Measurements from ENCODE around the gene MAP3K20. TPM values are rescaled to one million over a fixed set of nuclear protein-coding genes. Genes with fewer than 3 reads are reported as not detected.

The MAP3K20 gene
- total RNA-seq, 1 donor from 2014 or later, result 21.3 TPM

GRCh38 chr2:173099804-173100203, 24.2 kb downstream of the MAP3K20 start:
- DNase-seq (ENCODE audit: low spot score in 2 of 2), result no peak
- peaks cover 6 to 9% of the 10 kb centered on the region in 2 donors for H3K36me3 ChIP-seq
- no peaks in the 10 kb centered on the region for H3K27me3 ChIP-seq
- peaks cover 0 to 6% of the 10 kb centered on the region in 2 donors for H3K4me1 ChIP-seq
- H3K9me3 ChIP-seq, result no peaks in the 10 kb centered on the region
- no peak for TF ChIP-seq CTCF (IDR thresholded peaks at IDR 0.05)
- no peak overlapping the region for H3K27ac ChIP-seq
- no peak overlapping the region for H3K4me3 ChIP-seq
- intact Hi-C loops (cut with DNase I), result no loop called here

GRCh38 chr2:173101687-173102086, 26.0 kb downstream of the MAP3K20 start:
- Histone ChIP-seq H3K27ac (no peak overlapping the region), H3K36me3 (peaks cover 4 to 6% of the 10 kb centered on the region in 2 donors), H3K9me3 (no peaks in the 10 kb centered on the region), H3K4me1 (peaks cover 0 to 6% of the 10 kb centered on the region in 2 donors), H3K4me3 (no peak overlapping the region), H3K27me3 (no peaks in the 10 kb centered on the region)
- intact Hi-C loops (cut with DNase I), result no loop called here
- TF ChIP-seq CTCF (IDR thresholded peaks at IDR 0.05), result no peak
- no peak for DNase-seq (ENCODE audit: low spot score in 2 of 2)

GRCh38 chr2:173104156-173104555, 28.5 kb downstream of the MAP3K20 start:
- TF ChIP-seq CTCF (IDR thresholded peaks at IDR 0.05), result no peak
- intact Hi-C loops (cut with DNase I), result no loop called here

GRCh38 chr2:173106959-173107628, 31.4 kb downstream of the MAP3K20 start:
- H3K4me3 ChIP-seq, result no peak overlapping the region
- H3K4me1 ChIP-seq, result peaks cover 0 to 11% of the 10 kb centered on the region in 2 donors
- no peaks in the 10 kb centered on the region for H3K27me3 ChIP-seq
- H3K27ac ChIP-seq, result no peak overlapping the region
- no peaks in the 10 kb centered on the region for H3K9me3 ChIP-seq
- no peak for TF ChIP-seq CTCF (IDR thresholded peaks at IDR 0.05)
- intact Hi-C loops (cut with DNase I), result no loop called here
- no peak for DNase-seq (ENCODE audit: low spot score in 2 of 2)
- H3K36me3 ChIP-seq, result no peaks in the 10 kb centered on the region

More at GRCh38 chr2:173104156-173104555, 28.5 kb downstream of the MAP3K20 start:
- no peak for DNase-seq (ENCODE audit: low spot score in 2 of 2)
- no peaks in the 10 kb centered on the region for H3K9me3 ChIP-seq
- no peaks in the 10 kb centered on the region for H3K27me3 ChIP-seq
- H3K36me3 ChIP-seq, result no peaks in the 10 kb centered on the region
- H3K4me3 ChIP-seq, result no peak overlapping the region
- H3K27ac ChIP-seq, result no peak overlapping the region
- peaks cover 0 to 11% of the 10 kb centered on the region in 2 donors for H3K4me1 ChIP-seq

- no peak overlapping the region for H3K27ac ChIP-seq
- no peak overlapping the region for H3K4me3 ChIP-seq
- no peak for TF ChIP-seq CTCF (IDR thresholded peaks at IDR 0.05)
- H3K9me3 ChIP-seq, result no peaks in the 10 kb centered on the region
- H3K36me3 ChIP-seq, result no peaks in the 10 kb centered on the region
- no peaks in the 10 kb centered on the region for H3K27me3 ChIP-seq
- peaks cover 0 to 10% of the 10 kb centered on the region in 2 donors for H3K4me1 ChIP-seq
- intact Hi-C loops (cut with DNase I), result no loop called here
- no peak for DNase-seq (ENCODE audit: low spot score in 2 of 2)
Measured at GRCh38 chr2:173107629-173108022, 32.0 kb downstream of the MAP3K20 start.

Data from ascending aorta (tissue), 2 donors.